Measurements from ENCODE around the gene SOCS7. TPM values are rescaled to one million over a fixed set of nuclear protein-coding genes. Genes with fewer than 3 reads are reported as not detected.

Gene SOCS7
- total RNA-seq, 1 donor from 2014 or later: 11.9 TPM

DNA sequence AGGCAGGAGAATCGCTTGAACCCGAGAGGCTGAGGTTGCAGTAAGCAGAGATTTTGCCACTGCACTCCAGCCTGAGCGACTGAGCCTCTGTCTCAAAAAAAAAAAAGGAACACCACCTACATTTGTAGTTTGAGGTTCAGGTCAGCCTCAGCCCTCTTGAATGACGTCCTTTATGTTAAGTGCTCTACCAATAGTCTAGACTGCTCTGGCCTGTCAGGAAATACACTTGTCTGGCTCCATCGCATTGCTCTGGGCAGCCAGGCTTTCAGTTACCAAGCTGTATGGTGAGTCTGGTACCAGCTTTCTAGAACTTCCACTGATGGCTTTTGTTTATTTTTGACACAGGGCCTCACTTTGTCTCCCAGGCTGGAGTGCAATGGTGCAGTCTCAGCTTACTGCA, 11.4 kb downstream of the SOCS7 start:
- ATAC-seq: no peak

DNA sequence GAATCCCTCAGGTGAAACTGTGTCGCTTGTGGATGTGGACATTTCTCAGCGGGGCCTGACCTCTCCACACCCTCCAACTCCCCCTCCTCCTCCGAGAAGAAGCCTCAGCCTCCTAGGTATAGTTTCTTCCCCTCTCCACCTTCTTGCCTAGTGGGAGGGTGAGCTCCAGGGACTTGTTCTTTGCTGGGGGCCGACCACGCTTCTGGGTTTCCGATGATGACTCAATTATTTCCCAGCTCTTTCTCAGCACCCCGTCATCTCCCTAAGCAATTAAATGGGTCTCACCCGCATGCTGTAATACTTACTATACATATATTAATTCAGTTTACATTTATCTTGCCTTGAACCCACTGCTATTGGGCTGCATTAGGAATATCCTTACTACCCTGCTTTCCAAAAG, 13.1 kb downstream of the SOCS7 start:
- ATAC-seq: no peak

DNA sequence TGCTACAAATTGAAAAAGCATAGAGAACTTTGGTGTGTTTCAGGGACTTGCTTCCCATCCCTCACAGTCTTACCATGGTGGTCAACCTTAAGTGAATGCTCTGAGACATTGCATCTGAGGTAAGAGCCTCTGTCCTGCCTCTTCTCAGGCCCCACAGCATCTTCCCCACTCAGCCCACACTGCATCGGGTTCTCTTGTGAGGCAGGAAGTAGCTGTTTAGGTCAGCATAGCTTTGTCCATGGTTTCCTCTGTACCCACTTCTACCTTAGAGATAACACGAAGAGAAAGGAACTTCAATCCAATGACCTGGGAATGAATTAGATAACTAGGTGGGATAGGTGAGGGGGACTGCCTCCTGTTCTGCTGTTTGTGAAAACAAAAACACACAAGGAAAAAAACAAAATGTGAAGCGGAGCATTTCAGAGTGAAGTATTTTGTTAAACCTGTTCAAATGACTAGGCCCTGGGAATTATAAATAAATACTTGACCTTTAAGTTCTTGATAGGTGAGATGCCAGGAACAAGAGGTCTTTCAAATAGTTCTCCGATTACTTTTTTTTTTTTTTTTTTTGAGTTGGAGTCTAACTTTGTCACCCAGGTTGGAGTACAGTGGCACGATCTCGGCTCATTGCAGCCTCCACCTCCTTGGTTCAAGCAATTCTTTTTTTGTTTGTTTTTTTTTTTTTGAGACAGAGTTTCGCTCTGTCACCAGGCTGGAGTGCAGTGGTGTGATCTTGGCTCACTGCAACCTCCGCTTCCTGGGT, 17.7 kb downstream of the SOCS7 start:
- ATAC-seq: no peak

DNA sequence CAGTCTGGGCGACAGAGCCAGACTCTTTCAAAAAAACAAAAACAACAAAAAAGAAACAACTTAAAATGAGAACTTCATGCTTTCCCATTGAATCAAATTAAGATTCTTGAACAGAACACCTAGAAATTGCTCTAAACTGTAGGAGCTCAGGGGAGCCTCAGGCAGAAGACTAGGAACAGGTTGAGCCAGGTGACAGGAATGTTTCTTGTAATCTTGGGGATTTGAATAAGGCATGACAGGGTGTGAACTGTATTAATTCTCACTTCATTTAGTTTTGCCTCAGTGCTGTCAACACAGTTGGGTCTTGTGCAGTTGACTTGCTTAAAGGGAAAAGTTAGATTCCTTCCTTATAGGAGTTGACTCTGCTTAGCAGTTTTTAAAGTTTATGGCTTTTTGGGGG, 27.8 kb downstream of the SOCS7 start:
- ATAC-seq: peak; percentile 90

DNA sequence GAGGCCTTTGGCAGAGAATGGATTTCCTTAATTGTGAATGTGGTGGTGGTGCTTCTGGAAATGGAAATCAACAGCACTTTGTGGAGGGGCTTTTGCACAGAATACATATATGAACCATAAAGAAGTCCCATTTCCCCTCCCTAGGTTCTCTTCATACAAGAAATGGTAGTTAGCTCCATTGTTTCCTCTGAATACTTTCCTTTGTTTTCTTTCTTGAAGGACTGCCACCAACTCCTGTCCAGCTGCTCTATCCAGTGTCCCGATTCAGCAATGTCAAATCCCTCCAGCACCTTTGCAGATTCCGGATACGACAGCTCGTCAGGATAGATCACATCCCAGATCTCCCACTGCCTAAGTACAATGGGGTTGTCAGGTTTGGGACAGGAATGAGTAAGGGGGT, 43.4 kb downstream of the SOCS7 start:
- ATAC-seq: no peak

DNA sequence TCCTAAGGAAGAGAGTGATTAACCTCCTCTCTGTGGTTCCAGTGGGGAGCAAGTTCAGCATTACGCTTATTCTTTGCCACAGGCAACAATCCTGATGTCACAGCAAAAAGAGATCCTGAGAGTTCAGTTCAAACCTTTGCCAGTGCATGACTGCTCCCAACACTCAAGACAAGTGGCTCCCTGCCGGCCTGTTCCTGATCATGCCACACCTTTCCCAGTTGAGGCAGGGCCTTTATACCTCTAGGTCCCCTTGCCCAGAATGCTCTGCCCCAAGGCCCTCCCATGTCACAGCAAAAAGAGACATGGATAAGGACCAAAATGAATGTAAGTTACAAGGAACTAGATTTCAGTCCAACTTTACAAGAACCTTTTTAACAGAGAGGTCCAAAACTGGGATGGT, 45.6 kb downstream of the SOCS7 start:
- ATAC-seq: no peak

DNA sequence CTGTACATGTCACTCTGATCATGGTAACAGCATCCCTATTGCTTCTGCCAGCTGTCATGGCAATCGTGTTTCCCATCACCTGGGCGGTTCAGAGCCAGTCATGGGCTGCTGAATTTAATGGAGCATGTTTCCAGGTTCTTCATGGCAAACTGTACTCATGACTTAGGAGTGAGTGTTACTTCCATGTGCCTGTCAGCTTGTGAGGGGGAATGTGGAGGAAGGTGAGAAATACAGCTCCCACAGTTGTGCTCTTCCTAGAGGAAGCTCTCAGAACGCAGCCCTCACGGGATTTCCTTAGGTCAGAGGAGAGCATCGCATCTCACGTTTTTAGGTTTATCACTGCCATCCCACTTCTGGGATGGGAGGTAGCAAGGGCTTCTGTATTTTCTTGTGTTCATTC, 48.6 kb downstream of the SOCS7 start:
- ATAC-seq: no peak

DNA sequence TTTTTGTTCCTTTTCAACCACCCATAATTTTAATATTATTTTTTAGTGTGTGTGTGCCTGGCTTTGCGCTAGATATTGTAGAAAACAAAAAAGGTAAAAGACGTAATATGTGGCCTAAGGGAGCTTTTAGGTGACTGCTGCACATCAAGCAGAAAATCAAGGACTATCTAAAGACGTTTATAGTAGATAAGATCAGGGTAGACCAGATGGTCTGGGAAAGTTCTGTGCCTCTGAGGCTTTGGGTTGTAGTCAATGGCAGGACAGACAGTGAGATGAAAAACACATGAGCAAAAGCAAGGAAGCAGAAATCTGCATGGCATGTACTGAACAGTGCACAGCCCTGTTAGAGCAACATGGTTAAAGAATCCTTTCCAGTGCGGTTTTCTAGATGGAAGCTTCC, 49.8 kb downstream of the SOCS7 start:
- ATAC-seq: no peak

DNA sequence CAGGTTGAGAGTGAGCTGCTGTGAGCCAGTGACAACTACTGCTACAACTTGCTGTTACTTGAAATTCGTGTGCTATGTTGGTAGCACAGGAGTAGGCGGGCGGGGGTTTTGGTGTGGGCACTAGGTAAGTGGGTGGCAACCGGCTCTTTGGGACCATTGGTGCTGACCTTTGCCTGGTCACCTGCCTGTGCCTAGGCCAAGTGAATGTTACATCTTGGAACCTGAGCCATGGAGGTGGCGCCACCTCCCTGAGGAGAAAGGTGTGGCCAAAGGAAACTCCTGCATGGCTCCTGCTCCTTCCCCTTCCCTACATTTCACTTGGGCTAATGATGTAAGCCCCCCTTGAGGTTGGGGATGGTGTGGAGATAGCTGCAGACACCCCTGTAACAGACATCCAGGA, 51.3 kb downstream of the SOCS7 start:
- peak; percentile 25 for ATAC-seq

DNA sequence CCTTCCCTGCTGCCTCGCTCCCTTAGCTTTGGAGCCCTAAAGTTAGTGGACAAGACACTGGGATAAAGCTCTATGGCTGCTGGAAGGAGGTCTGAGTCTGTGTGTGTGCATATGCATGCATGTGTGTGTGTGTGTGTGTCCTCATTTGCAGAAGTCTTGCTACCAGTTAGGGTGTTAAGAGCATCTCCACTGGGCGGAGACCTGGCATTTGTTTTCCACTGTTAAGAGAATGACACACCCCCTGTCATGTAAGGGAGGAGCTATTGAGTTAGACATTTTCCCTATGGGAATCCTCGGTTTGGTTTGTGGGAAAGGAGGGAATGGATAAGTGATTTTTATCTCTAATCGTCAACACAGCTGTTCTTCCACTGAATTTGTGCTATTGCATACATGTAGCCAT, 51.8 kb downstream of the SOCS7 start:
- peak; percentile 12 for ATAC-seq

DNA sequence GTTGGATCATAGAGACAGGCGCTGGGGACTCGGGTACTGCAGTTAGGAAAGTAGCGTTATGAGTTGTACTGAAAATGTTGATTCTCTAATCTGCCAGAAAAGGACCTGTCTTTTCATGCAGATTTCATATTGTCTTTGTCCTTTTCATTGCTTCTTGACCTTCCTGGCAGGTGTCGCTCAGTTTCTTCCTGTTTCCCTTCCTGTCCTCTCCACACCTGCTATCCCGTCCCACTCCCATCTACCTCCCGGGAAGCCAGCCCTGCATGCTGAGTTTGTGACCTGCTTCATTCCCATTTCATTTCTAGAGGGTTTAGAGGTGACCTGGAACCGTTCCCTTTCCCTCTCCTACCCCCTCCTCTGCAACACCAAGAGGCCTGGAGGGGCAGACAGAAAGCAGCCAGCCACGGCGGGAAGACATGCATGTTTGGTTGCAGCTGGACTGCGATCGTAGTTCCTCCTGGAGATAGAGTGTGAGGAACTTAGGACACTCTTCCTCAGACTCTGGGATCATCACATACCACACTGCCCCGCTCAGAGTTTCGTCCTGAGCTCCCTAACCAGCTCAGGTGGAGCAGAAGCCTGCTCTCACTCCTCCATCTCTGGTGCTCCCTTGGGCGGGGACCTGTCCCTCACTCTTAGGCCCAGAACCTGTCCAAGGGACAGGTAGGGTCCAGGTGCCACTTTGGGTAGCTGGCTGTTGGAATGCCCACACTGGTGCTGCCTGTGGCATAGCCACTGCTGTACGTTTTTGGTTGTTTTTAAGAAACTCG, 52.7 kb downstream of the SOCS7 start:
- peak; percentile 35 for ATAC-seq

DNA sequence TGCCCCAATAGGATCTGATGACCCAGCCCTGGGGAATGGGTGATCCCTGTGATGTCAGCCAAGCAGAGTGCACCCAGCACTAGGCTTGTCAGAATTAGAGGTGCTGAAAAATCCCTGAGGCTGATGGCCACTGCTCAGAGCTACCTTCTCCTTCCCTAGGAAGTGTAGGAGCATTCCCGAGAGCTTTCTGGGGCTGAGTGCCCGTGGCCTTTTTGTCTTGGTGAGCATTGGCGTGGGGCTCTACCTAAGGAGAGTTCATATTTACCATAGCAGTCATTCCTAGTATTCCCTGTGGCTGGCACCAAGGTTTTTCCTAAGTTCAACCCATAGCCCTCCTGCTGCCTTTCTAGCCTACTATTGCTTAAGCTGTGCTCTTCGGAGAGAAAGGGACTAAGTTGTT, 54.0 kb downstream of the SOCS7 start:
- no peak for ATAC-seq

DNA sequence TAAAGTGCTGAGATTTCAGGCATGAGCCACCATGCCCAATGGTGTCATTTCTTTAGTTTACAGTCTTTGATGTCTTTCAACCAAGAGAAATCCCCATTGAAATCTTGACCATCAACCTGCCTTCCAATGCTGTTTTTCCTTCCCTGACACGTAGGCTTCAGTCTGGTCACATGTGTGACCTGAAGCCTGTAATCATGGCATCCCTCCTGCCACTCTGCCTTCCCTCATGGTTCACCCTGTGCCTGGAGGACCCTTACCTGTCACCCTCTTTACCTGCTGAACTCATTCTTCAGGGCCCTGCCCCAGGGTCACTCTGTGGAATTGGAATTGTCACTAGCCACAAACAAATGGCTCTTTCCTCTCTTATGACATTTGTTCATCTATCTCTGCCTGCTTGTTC, 58.6 kb downstream of the SOCS7 start:
- ATAC-seq: no peak

DNA sequence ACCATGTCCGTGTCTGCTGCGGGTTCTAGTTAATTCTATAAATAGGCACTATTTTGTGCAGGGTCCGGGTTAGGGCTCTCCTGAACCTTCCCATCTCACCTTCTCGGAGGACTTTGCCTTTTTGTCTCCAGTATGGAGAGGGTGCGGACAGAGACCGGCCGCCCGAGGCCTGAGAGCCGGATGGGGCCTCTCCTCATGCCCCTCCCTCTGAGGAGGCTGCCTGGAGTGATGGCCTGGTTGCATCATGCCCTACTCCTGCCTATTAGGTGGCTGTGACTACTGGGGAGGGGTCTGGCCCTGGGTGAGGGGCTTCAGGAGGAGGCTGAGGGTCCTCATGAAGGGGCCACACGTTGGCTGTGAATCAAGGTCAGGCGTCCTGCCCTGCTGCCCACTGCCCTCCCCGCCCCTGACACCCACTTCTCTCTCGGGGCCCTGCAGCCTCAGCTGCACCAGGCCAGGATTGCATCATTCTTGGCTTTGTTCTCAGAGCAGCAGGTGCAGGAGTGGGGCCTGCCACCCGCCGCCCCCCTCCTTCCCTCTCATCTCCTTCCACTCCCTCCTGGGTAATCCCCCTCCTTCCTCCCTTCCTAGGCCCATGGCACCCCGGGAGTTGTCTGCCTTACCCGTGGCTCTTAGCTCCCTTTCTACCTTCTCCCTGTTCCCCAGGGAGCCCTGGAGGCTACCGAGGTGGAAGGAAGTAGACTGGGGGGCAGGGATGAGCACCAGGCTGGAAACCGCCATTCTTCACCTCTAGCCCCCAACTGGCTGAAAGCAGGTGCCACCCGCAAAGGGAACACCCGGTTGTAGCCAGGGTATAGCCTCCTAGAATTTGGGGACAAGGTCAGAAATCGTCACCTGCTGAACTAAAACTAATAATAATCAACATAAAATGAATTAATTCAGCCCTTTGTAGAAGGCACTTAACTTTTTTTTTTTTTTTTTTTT, 63.9 kb downstream of the SOCS7 start:
- peak; percentile 54 for ATAC-seq

DNA sequence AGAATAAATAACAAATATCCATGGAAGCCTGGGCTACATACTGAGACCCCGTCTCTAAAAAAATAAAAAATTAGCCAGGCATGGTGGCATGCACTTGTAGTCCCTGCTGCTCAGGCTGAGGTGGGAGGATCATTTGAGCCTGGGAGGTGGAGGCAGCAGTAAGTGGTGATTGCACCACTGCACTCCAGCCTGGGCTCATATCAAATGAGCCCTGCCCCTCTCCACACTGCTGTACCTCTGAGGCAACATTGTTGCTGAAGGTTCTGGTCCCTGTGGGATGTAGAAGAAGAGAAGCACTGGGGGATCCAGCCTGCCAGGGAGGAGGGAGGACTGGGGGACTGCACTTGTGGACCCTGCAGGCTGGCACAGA, 65.2 kb downstream of the SOCS7 start:
- no peak for ATAC-seq

DNA sequence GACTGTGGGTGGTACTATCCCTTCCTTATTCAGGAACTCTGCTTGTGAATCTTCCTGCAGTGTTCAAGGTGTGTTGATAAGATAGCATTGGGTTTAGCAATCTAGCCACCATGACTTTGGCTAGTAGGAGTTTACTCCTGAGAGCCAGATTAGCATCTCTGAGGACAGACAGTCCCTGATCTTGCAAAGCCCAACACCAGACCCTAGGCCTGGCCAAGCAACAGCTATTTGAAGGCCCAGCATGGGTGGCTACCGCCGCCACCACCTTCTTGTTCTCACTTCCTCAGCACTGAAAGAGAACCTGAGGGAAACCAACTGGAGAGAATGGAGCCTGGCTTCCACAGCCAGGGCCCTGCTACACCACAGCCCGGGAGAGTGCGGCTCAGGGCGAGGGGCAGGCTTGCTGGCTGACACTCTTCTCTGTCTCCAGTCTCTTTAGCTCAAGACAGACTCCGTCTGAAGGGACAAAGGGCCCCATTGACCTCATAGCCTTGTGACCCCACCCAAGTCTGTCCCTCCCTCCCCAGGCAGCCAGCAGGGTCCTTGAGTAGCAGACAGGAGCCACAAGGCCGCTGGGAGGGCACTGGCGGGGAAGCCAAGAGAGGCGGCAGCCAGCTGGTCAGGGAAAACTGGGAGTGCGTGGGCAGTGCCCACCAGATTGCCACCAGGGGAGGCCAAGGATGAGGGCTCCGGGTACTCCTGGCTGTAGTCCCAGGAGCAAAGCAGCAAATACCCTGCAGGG, 65.7 kb downstream of the SOCS7 start:
- no peak for ATAC-seq

DNA sequence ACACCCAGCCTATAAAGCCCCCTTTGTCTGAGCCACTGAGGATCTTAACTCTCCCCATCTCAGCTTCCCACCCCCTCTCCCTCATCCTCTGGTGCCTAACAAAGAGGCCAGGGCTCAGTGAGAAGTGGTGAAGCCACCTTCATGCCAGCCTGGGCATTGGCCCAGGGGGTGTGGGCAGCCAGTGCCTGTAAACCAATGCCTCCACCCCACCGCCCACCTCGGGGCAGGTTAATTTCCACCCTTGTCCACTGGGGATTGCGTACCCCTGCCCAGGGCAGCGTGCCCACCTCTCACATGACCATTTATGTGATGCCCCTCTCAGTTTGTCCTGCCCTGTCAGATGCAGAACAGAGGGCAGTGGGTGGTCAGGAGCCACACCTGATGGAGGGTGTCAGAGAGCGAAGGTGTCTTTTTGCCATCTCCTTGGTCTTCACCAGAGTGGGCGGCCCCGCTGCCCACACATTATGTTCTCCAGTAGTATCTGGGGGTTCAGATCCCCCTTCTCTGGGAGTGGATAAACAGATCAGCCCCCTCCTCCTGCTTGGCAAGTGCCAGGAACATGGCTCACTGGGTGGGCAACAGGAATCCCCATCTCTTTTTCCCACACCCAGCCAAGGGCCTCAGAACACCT, 66.5 kb downstream of the SOCS7 start:
- no peak for ATAC-seq

DNA sequence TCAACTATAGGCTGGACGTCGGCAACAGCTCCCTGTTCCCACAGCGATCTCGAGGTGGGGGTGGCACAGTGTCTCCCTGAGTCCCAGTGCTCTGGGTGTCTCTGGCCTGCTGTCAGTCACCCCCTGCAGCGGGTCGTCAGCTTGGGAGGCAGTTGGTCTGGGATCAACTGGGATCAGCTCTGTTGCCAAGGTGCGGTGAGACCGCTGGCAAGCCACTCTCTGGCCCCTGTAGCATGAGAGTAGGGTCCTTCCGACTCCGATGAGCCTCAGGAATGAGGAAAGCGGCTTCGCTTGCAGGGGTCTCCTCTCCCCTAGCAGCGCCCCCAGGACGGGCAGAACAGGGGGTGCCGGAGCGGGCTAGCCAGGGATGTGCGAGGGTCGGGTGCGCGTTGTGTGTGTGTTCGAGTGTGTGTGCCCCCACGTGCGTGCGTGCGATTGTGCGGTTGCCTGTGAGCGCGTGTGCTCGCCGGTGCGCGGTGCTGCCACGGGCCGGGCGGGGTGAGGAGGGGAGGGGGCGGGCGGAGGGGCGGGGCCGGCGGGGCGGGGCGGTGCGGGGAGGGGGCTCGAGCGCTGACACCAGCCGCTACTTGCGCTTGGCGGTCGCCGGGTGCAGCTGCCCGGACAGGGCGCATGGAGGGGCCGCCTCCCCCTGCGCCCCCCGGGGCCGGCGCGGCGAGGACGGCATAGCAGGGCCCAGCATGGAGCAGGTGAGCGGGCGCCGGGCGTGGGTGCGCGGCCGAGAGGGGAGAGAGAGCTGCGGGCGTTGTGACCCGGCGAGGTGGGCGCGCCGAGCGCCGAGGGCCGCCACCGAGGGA, 67.3 kb downstream of the SOCS7 start:
- ATAC-seq: no peak

DNA sequence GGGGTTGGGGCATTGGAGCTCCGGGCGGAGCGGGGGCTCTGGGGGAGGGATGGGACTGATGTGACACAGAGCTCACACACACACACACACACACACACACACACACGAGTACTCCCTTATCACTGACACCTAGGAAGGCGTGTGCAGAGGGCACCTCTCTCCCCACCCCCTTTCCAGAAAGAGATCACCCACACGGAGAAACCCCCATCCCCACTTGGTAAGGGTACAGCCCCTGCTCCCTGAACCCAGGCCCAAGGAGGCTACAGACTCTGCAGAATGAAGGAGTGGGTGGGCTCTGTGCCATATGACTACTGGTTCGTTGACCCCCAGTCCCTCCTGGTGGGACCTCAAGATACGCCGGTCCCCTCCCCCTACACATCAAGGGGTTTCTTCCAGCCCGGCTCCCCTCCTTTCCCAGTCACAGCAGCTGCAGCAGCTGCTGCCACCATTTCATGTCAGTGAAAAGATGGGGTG, 67.9 kb downstream of the SOCS7 start:
- no peak for ATAC-seq

DNA sequence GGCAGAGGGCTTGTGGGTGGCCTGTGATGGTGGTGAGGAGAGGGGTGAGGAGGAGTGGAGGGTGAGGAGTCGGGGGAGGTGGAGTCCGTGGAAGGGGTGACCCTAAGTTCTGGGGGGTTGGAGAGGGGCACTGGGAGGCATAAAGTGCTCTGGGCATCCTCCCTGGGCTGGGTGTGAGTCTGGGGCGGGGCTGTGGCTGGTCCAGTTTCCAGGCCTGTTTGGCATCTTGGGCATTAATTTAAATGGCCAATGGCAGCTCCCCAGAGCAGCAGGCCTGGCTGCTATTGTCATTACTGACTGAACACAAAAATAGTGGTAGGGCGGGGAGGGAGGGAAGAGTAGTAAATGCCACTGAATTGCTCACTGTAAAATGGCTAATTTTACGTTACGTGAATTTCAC, 68.9 kb downstream of the SOCS7 start:
- peak; percentile 23 for ATAC-seq
